ENCODE measurements around the gene KCNJ10. TPM values are rescaled to one million over a fixed set of nuclear protein-coding genes. Genes with fewer than 3 reads are reported as not detected.
A peak's percentile ranks its signal among the peaks of the same experiment; 100 is the strongest.

The KCNJ10 gene
- total and polyA plus RNA-seq, 2 of the 13 experiments (the other 11 are each of a cell fraction or from before 2014, with no cell fraction given), result 4.4 to 10.3 TPM

DNA sequence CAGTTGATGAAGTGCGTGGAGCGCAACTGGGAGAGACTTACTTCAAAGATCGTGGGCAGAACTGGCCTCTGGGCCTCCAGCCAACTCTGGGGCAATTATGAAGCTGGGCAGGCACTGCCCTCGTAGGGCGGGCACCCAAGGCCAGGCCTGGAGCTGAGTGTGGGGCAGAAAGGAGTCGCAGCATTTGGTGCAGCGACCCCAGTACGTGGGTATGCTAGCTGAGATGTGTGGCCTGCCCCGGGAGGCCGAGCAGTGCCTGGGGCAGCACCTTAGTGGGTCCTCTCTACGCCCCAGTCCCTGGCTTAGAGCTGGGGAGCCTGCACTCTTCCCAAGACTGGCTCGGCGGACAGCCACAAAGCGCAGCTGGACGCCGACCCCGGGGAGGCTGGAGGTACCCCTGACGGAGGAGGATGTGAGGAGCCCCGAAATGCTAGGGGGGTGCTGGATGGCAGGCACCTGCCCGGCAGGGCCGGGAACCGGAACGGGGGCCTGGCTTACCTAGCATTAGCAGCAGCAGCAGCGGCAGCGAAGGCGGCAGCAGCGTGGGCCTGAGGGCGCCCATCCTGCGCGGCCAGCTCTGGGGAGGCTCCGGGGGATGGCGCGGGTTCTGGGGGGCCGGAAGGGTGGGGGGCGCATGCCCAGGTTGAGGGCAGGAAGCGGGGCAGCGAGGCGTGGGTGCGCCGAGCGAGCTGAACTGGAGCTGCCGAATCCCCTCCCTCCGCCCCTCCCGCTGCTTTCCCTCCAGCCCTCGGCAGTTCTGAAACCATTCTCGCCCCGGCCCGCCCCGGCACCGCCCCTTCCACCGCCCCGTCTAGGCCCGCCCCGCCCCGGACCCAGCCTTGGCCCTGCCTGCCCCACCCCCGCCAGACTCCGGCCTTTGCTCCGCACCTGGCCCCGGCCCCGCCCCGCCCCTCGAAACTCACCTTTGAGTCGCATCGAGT is 28.2 kb upstream of the KCNJ10 start, which contains the start of gene IGSF8:
IGSF8 (minus strand) TSS at position 709 of the 941 bp plus-strand sequence; CDS start at position 562, 147 bp downstream.
- Histone ChIP-seq H3K4me3 (replicated peaks in 1 of 3; ENCODE audit: insufficient read depth in 1 of 3, low read depth in 2 of 3, low read length in 3 of 3) (peak within 1 kb of the TSS; percentile 70 to 85 (median 78)), H3K4me2 (ENCODE audit: low read depth, low read length) (peak within 1 kb of the TSS; percentile 100), H4K20me1 (ENCODE audit: insufficient read depth, low read length) (no peaks in the 10 kb centered on the region), H2AFZ (ENCODE audit: low read length) (peak within 1 kb of the TSS; percentile 76), H3K27me3 (ENCODE audit: control insufficient read depth in 1 of 2, insufficient read depth in 2 of 2, low read length in 2 of 2) (no peaks in the 10 kb centered on the region), H3K4me1 (ENCODE audit: insufficient read depth, low read length) (peaks cover 84% of the 10 kb centered on the region), H3K79me2 (ENCODE audit: insufficient read depth, low read length) (peaks cover 18% of the 10 kb centered on the region), H3K9ac (ENCODE audit: insufficient read depth, low read depth, low read length) (peak within 1 kb of the TSS; percentile 78), H3K27ac (ENCODE audit: extremely low read length, insufficient read depth, low read length) (peak within 1 kb of the TSS; percentile 67), H3K36me3 (replicated peaks in 1 of 2; ENCODE audit: control insufficient read depth in 1 of 2, insufficient read depth in 2 of 2, low read length in 2 of 2) (peaks cover under 1 to 5% of the 10 kb centered on the region in 2 experiments; a peak in 3 of 5 replicates), H3K9me3 (ENCODE audit: low read length) (no peaks in the 10 kb centered on the region)
- BruUV-seq (replicated peaks), result no TSS peak
- ChIA-PET POLR2A (interaction anchor here (0.6 to 2.2 kb wide), 12 partner anchors 9 to 187 kb away, joined by 3 to 14 read pairs (median 4); partner anchors contain the start of genes DCAF8, KCNJ10 and PEX19), CTCF (ENCODE audit: low intra/inter-chr PET ratio, low total read pairs) (no interaction called here)
- 6% methylated on average over 21 of the region's 64 CpGs for WGBS (ENCODE audit: low lambda C conversion rate)
- peak; percentile 68 for DNase-seq (ENCODE audit: low spot score)
- in situ Hi-C loops (cut with HindIII; ENCODE audit: extremely low pct_ligation_motif_present, low pct_unique_long_range_greater_than_20kb), result no loop called here
- intact Hi-C loops (cut with micrococcal nuclease; ENCODE audit: unreplicated experiment), result no loop called here
- no peak for FAIRE-seq
- ATAC-seq, result peak; percentile 71
- TF ChIP-seq WIZ (CRISPR knock-in tag; IDR thresholded peaks at IDR 0.05) (no peak), ARID2 (CRISPR knock-in tag; IDR thresholded peaks at IDR 0.05; ENCODE audit: borderline replicate concordance) (no peak), ZSCAN12 (CRISPR knock-in tag; IDR thresholded peaks at IDR 0.05) (no peak), RFXANK (CRISPR knock-in tag; IDR thresholded peaks at IDR 0.05) (no peak), ZNF766 (CRISPR knock-in tag; IDR thresholded peaks at IDR 0.05; ENCODE audit: borderline replicate concordance) (no peak), KDM2A (CRISPR knock-in tag; IDR thresholded peaks at IDR 0.05; ENCODE audit: borderline replicate concordance, low read depth) (peak; percentile 58; the same call in 1 of the 2 replicates), RARA (CRISPR knock-in tag; IDR thresholded peaks at IDR 0.05) (no peak), ZNF160 (CRISPR knock-in tag; IDR thresholded peaks at IDR 0.05) (peak; percentile 75; the same call in 1 of the 2 replicates), ZSCAN25 (CRISPR knock-in tag; IDR thresholded peaks at IDR 0.05) (0 out of 2 replicates have a peak, but pooled peaks have one; percentile 33), SNRNP70 (IDR thresholded peaks at IDR 0.05; ENCODE audit: low read depth, low read length) (no peak), ZNF619 (CRISPR knock-in tag; IDR thresholded peaks at IDR 0.05) (no peak), ZNF230 (CRISPR knock-in tag; IDR thresholded peaks at IDR 0.05) (0 out of 2 replicates have a peak, but pooled peaks have one; percentile 20), ZNF790 (CRISPR knock-in tag; IDR thresholded peaks at IDR 0.05; ENCODE audit: borderline replicate concordance) (0 out of 2 replicates have a peak, but pooled peaks have one; percentile 48), BORCS8-MEF2B (CRISPR knock-in tag; IDR thresholded peaks at IDR 0.05) (no peak), ZNF510 (CRISPR knock-in tag; IDR thresholded peaks at IDR 0.05; ENCODE audit: low read depth) (no peak), NCOA2 (CRISPR knock-in tag; IDR thresholded peaks at IDR 0.05) (no peak), ZNF772 (CRISPR knock-in tag; IDR thresholded peaks at IDR 0.05) (no peak), IKZF4 (CRISPR knock-in tag; IDR thresholded peaks at IDR 0.05; ENCODE audit: borderline replicate concordance, low read depth, not compliant biosample characterization) (peak; percentile 36), TBL1XR1 (IDR thresholded peaks at IDR 0.05; ENCODE audit: borderline replicate concordance, low read length, partially characterized antibody) (no peak), ZNF256 (CRISPR knock-in tag; conservative IDR thresholded peaks at IDR 0.05) (0 out of 2 replicates have a peak, but pooled peaks have one; percentile 49), RFX3 (CRISPR knock-in tag; IDR thresholded peaks at IDR 0.05) (no peak)
- TF ChIP-seq, protein P1, sequence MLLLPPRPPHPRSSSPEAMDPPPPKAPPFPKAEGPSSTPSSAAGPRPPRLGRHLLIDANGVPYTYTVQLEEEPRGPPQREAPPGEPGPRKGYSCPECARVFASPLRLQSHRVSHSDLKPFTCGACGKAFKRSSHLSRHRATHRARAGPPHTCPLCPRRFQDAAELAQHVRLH (CRISPR knock-in tag; IDR thresholded peaks at IDR 0.05; ENCODE audit: borderline replicate concordance, low read depth), result no peak
- TF ChIP-seq, protein P2, sequence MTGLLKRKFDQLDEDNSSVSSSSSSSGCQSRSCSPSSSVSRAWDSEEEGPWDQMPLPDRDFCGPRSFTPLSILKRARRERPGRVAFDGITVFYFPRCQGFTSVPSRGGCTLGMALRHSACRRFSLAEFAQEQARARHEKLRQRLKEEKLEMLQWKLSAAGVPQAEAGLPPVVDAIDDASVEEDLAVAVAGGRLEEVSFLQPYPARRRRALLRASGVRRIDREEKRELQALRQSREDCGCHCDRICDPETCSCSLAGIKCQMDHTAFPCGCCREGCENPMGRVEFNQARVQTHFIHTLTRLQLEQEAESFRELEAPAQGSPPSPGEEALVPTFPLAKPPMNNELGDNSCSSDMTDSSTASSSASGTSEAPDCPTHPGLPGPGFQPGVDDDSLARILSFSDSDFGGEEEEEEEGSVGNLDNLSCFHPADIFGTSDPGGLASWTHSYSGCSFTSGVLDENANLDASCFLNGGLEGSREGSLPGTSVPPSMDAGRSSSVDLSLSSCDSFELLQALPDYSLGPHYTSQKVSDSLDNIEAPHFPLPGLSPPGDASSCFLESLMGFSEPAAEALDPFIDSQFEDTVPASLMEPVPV (CRISPR knock-in tag; IDR thresholded peaks at IDR 0.05), result no peak

Measured in HepG2 (cell line).